Astrocyte of the spinal cord (primary cell): Measurements from ENCODE around the gene XRCC3.
"Not testable (repeated sequence)": the region's sequence is repeated elsewhere in the genome, so short reads cannot be mapped to it uniquely, and the experiment has no call there.

ENCODE experiments used
- DNase-seq: peaks from one replicate; pipeline ENCODE4 v3.0.0; 2011; ENCODE audit warnings: low read depth, low spot score
- H3K4me3 ChIP-seq: 2 replicates; pipeline ENCODE4 v1.5.1; 2011; ENCODE audit warnings: low read depth, mild to moderate bottlenecking, low read length, moderate library complexity
- in situ Hi-C: cut with HindIII; loops from 2 replicates; pipeline ENCODE4 v1.10.0; 2017; ENCODE audit warnings: low sequenced_read_pairs
- TF ChIP-seq, protein P1 (sequence below): IDR thresholded peaks from 2 replicates; pipeline ENCODE4 v1.5.1; 2012; ENCODE audit warnings: low read depth, mild to moderate bottlenecking, low read length, inconsistent platforms

The XRCC3 gene

DNA sequence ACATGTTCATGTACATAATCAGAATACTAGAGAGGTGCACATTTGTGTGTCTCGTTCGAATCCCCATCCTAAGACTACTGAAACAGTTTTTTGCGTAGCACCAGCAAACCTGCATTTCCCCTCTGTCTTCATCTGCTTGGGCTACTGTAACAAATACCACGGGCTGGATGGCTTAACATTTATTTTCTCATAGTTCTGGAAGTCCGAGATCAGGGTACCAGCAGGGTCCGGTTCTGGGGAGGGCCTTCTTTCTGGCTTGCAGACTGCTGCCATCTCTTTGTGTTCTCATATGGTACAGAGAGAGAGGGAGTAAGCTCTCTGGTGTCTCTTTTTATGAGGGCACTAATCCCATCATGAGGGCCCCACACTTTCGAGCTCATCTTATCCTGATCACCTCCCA, 55.6 kb downstream of the XRCC3 start:
- TF ChIP-seq, protein P1, sequence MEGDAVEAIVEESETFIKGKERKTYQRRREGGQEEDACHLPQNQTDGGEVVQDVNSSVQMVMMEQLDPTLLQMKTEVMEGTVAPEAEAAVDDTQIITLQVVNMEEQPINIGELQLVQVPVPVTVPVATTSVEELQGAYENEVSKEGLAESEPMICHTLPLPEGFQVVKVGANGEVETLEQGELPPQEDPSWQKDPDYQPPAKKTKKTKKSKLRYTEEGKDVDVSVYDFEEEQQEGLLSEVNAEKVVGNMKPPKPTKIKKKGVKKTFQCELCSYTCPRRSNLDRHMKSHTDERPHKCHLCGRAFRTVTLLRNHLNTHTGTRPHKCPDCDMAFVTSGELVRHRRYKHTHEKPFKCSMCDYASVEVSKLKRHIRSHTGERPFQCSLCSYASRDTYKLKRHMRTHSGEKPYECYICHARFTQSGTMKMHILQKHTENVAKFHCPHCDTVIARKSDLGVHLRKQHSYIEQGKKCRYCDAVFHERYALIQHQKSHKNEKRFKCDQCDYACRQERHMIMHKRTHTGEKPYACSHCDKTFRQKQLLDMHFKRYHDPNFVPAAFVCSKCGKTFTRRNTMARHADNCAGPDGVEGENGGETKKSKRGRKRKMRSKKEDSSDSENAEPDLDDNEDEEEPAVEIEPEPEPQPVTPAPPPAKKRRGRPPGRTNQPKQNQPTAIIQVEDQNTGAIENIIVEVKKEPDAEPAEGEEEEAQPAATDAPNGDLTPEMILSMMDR = no peak
- in situ Hi-C loops = no loop called here
- DNase-seq = no peak
- no peak overlapping the region for H3K4me3 ChIP-seq

DNA sequence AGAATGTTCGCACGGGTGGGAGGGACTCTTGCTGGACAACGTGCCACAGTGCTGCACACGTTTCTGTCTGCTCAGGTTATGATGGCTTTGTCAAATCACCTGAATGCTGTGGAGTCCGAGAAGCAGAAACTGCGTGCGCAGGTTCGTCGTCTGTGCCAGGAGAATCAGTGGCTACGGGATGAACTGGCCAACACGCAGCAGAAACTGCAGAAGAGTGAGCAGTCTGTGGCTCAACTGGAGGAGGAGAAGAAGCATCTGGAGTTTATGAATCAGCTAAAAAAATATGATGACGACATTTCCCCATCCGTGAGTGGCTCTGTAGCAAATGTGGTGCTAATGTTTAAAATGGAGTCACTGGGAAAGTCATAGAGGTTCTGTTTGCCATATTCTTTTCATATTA, 57.8 kb downstream of the XRCC3 start:
- no peak overlapping the region for H3K4me3 ChIP-seq
- DNase-seq = peak; percentile 56
- in situ Hi-C loops = no loop called here
- TF ChIP-seq, protein P1 = no peak

DNA sequence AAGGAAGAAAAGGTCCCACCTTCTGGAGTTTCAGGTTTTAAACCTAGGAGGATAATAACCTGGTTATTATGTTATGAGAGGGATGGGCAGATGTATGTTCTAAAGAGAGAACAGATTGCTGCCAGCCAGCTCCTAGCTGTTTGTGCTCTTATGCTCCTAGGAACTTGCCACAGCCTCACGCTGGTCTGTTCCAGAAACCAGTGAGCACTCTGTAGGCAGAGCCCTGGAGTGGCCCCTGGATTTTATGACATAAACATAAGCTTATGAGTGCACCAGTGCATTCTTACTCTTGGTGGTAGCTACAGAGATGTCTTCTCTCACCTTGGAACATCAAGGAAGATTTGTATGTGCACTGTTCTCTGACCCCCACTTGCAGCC, 58.5 kb downstream of the XRCC3 start:
- in situ Hi-C loops = no loop called here
- no peak for DNase-seq
- H3K4me3 ChIP-seq = no peak overlapping the region
- TF ChIP-seq, protein P1 = no peak

DNA sequence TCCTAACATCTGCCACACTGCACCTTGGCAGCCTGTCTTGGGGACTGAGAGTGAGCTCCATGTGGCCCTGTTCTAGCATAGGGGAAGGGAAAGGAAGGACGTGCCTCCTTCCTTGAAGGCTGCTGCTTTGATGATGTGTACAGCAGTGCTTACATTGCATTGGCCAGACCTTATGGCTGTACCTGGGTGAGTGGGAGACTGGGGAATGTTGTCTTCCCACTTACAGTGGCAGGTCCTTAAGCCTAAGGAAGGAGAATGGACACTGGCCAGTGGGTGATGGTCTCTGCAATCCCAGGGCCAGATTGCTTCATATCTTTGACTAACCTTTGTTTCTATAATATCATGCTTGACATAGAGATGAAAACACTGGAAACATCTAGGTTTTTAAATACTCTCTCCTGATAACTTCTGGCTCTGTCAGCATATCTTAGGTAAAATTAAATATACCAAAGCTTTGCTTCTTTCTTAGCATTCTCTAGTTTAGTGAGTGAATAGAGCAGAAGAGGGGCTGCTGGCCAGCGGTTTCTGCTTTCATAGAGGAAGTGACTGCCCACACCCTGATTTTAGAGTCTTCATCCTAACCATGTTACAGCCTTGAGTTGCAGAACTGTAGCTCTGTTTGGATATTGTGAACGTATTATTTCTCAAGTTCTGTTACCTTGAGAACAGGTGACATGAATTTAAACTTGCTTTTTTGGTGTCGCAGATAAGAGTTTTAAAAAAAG, 59.1 kb downstream of the XRCC3 start:
- H3K4me3 ChIP-seq = no peak overlapping the region
- no peak for DNase-seq
- in situ Hi-C loops = no loop called here
- TF ChIP-seq, protein P1 = no peak

DNA sequence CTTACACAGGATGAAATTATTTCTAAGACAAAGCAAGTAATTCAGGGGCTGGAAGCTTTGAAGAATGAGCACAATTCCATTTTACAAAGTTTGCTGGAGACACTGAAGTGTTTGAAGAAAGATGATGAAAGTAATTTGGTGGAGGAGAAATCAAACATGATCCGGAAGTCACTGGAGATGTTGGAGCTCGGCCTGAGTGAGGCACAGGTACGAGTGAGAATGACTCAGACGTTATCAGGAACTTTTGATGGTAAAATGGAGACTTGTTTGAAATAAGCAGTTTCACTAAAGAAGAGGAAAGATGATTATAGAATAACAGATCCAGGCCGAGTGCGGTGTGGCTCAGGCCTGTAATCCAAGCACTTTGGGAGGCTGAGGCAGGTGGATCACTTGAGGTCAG, 60.6 kb downstream of the XRCC3 start:
- in situ Hi-C loops = no loop called here
- TF ChIP-seq, protein P1 = no peak
- no peak for DNase-seq
- H3K4me3 ChIP-seq = no peak overlapping the region

DNA sequence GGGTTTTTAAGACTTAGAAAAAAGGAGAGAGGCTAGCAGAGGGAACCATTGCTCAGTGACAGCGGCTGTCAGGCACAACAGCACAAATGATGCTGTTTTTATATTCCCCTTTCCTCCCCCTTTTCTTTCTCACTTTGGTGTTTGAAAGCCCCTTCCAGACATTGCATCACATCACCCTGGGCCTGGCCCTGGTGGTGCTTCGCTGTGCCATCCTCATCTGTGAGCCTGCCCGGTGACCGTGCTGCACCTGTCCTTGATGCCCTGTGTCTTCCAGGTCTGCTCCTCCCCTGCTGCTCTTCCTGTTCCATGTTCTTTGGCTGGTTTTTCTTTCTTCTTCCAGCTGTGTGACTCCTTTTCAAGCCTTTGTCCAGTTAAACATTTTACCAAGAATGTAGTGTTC, 61.4 kb downstream of the XRCC3 start:
- in situ Hi-C loops = no loop called here
- TF ChIP-seq, protein P1 = no peak

DNA sequence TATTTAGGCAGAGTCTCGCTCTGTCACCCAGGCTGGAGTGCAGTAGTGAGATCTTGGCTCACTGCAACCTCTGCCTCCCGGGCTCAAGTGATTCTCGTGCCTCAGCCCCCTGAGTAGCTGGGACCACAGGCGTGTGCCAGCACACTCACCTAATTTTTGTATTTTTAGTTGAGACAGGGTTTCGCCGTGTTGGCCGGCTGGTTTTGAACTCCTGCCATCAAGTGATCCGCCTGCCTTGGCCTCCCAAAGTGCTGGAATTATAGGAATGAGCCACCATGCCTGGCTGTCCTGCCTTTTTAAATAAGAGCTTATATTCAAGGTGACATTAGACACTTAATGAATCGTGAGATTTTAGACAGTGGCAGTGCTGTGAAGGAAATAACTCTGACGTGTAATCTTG, 61.9 kb downstream of the XRCC3 start:
- H3K4me3 ChIP-seq, in situ Hi-C loops: not testable (repeated sequence)
- peak; percentile 15 for DNase-seq

More for the DNA sequence above, 61.4 kb downstream of the XRCC3 start:
- H3K4me3 ChIP-seq = no peak overlapping the region
- no peak for DNase-seq
